ENCODE data around the gene CLEC4A. TPM values are rescaled to one million over a fixed set of nuclear protein-coding genes. Genes with fewer than 3 reads are reported as not detected.
"Not testable (repeated sequence)": the region's sequence is repeated elsewhere in the genome, so short reads cannot be mapped to it uniquely, and the experiment has no call there.

The CLEC4A gene
- total and polyA plus RNA-seq, 2 donors = 9.2 to 11.0 TPM

DNA sequence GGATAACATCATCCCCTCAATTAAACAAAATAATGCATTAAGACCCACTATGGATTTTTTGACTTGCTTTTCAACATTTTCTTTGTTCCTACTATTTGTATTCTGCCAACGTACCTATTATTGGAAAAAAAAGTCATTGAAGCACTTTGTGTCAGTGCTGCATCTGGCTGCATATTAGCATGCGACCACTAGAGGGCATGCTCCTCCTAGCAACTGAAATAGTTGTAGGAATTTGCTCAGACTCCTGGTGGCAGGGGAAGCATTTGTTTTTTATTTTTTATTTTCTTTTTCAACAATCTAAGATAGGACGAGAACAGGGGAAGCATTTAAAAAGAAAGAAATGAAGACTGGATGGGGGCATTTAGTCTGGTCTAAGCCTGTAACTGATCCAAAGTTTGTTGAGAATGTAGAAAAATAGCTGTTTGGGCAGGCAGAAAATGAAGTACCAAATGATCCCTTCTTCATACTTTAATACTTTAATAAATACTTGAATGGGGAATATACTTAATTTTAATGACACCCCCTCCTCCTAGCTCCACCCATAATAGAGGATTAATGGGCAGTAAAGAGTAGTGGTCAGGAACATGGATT, 14.5 kb upstream of the CLEC4A start:
- H3K27me3 ChIP-seq (ENCODE audit: control insufficient read depth in 2 of 2, insufficient read depth in 1 of 2, low read length in 1 of 2) = no peaks in the 10 kb centered on the region
- no peaks in the 10 kb centered on the region for H3K4me1 ChIP-seq (ENCODE audit: control insufficient read depth in 2 of 2, insufficient read depth in 2 of 2, low read length in 2 of 2)
- H3K27ac ChIP-seq (ENCODE audit: low read depth in 1 of 2, low read length in 1 of 2) = no peak overlapping the region
- no peak overlapping the region for H3K4me3 ChIP-seq (ENCODE audit: low read length in 2 of 2)
- H3K9me3 ChIP-seq (ENCODE audit: control insufficient read depth in 2 of 2, insufficient read depth in 1 of 2, low read length in 1 of 2) = no peaks in the 10 kb centered on the region
- 5% methylated on average over 3 of the region's 3 CpGs for WGBS
- DNase-seq (ENCODE audit: low read depth in 6 of 9, low spot score in 9 of 9) = peak in 8 of 9 donors; percentile 55 to 85 (median 71)
- H3K36me3 ChIP-seq (ENCODE audit: control insufficient read depth in 2 of 2, insufficient read depth in 2 of 2, low read length in 1 of 2) = peaks cover 0 to 4% of the 10 kb centered on the region in 2 donors

DNA sequence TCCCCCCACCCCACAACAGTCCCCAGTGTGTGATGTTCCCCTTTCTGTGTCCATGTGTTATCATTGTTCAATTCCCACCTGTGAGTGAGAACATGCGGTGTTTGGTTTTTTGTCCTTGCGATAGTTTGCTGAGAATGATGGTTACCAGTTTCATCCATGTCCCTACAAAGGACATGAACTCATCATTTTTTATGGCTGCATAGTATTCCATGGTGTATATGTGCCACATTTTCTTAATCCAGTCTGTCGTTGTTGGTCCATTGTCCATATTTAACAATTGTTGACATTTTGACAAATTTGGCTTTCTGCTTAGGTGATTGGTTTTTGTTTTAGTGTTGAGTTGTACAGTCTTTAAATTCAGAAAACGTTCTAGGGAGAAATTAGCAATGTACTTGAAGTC, 10.3 kb upstream of the CLEC4A start:
- H3K36me3 ChIP-seq (ENCODE audit: control insufficient read depth in 2 of 2, insufficient read depth in 2 of 2, low read length in 1 of 2); H3K4me3 ChIP-seq (ENCODE audit: low read length in 2 of 2); H3K4me1 ChIP-seq (ENCODE audit: control insufficient read depth in 2 of 2, insufficient read depth in 2 of 2, low read length in 2 of 2); H3K9me3 ChIP-seq (ENCODE audit: control insufficient read depth in 2 of 2, insufficient read depth in 1 of 2, low read length in 1 of 2); DNase-seq (ENCODE audit: low read depth in 6 of 9, low spot score in 9 of 9); H3K27ac ChIP-seq (ENCODE audit: low read depth in 1 of 2, low read length in 1 of 2); H3K27me3 ChIP-seq (ENCODE audit: control insufficient read depth in 2 of 2, insufficient read depth in 1 of 2, low read length in 1 of 2): not testable (repeated sequence)
- WGBS = 98% methylated on average over 4 of the region's 4 CpGs

DNA sequence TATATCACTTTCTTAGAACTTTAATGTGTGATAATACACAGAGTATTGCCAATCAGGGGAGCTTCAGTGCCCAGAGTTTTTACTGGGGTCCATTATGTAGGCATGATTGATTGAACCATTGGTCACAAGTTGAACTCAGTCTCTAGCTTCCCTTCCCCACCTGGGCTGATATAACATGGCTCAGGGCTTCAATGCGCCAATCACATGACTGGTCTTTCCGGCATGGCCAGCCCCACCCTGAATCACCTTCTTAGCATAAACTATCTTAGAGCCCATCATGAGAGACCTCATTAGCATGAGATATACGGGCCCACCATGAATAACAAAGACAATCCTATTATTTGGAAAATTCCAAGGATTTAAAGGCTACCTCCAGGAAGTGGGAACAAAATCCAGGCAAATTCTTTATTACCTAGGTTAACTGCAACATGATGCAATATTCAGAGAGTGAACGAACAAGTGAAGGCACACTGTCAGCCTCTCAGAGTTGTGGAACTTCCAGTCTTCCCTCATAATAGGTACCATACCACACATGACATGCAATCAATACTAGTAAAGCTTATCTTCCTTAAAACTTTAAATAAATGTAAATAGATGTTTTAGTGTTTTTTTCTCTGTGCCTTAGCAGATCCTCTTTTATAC, 3.2 kb upstream of the CLEC4A start:
- Histone ChIP-seq H3K4me3 (ENCODE audit: low read length in 2 of 2) (no peak overlapping the region), H3K27ac (ENCODE audit: low read depth in 1 of 2, low read length in 1 of 2) (no peak overlapping the region), H3K36me3 (ENCODE audit: control insufficient read depth in 2 of 2, insufficient read depth in 2 of 2, low read length in 1 of 2) (no peaks in the 10 kb centered on the region), H3K27me3 (ENCODE audit: control insufficient read depth in 2 of 2, insufficient read depth in 1 of 2, low read length in 1 of 2) (no peaks in the 10 kb centered on the region), H3K9me3 (ENCODE audit: control insufficient read depth in 2 of 2, insufficient read depth in 1 of 2, low read length in 1 of 2) (no peaks in the 10 kb centered on the region), H3K4me1 (ENCODE audit: control insufficient read depth in 2 of 2, insufficient read depth in 2 of 2, low read length in 2 of 2) (peaks cover 4 to 5% of the 10 kb centered on the region in 2 donors)
- no peak for DNase-seq (ENCODE audit: low read depth in 6 of 9, low spot score in 9 of 9)
- WGBS = 96% methylated on average over 4 of the region's 4 CpGs

DNA sequence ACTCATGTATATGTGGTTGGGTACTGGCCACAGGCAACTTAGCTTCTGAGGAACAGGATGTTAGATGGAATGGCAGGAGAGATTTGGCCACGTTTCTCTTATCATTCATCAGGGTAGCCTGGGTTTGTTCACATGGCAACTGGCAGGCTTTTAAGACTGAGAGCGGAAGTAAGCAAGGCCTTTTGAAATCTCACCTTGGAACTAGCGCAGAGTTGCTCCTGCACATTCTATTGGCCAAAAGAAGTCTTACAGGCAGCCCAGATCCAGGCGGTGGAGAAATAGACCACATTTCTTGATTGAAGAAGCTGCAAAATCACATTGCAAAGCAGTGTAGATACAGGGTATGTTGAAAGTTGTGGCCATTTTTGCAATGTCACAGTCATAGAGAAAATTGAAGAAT, 3.7 kb downstream of the CLEC4A start:
- H3K27me3 ChIP-seq (ENCODE audit: control insufficient read depth in 2 of 2, insufficient read depth in 1 of 2, low read length in 1 of 2) = no peaks in the 10 kb centered on the region
- H3K27ac ChIP-seq (ENCODE audit: low read depth in 1 of 2, low read length in 1 of 2) = no peak overlapping the region
- WGBS = 48% methylated on average over 4 of the region's 4 CpGs
- H3K9me3 ChIP-seq (ENCODE audit: control insufficient read depth in 2 of 2, insufficient read depth in 1 of 2, low read length in 1 of 2) = no peaks in the 10 kb centered on the region
- H3K4me1 ChIP-seq (ENCODE audit: control insufficient read depth in 2 of 2, insufficient read depth in 2 of 2, low read length in 2 of 2) = peaks cover 4 to 13% of the 10 kb centered on the region in 2 donors
- no peaks in the 10 kb centered on the region for H3K36me3 ChIP-seq (ENCODE audit: control insufficient read depth in 2 of 2, insufficient read depth in 2 of 2, low read length in 1 of 2)
- H3K4me3 ChIP-seq (ENCODE audit: low read length in 2 of 2) = no peak overlapping the region
- peak in 7 of 9 donors; percentile 29 to 89 (median 56) for DNase-seq (ENCODE audit: low read depth in 6 of 9, low spot score in 9 of 9)

DNA sequence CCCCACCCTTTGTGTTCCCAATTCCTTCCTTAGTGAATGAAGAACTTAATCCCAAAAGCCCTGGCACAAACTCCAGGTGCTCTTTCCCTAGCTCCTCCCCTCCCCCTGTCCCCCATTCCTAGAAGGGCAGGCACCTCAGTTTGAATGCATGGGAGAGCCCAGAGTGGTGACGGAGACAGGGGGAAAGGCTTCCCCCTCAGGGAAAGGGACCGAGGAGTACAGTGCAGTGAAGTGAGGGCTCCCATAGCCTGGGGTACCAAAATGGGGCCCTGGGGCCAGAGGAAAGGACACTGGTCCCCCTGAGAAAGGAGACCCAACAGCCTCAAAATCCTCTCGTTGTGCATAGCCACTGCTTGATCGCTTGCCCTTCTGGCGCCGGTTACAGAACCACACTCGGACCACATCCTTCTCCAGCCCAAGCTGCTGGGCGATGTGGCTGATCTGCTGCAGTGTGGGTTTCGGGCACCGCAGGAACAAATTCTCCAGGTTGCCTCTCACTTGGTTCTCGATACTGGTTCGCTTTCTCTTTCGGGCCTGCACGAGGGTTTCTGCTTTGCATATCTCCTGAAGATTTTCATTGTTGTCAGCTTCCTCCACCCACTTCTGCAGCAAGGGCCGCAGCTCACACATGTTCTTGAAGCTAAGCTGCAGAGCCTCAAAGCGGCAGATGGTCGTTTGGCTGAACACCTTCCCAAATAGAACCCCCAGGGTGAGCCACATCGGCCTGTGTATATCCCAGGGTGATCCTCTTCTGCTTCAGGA, 10.4 kb downstream of the CLEC4A start:
- not testable (repeated sequence) for H3K4me3 ChIP-seq (ENCODE audit: low read length in 2 of 2); H3K27me3 ChIP-seq (ENCODE audit: control insufficient read depth in 2 of 2, insufficient read depth in 1 of 2, low read length in 1 of 2); H3K9me3 ChIP-seq (ENCODE audit: control insufficient read depth in 2 of 2, insufficient read depth in 1 of 2, low read length in 1 of 2); H3K36me3 ChIP-seq (ENCODE audit: control insufficient read depth in 2 of 2, insufficient read depth in 2 of 2, low read length in 1 of 2); H3K4me1 ChIP-seq (ENCODE audit: control insufficient read depth in 2 of 2, insufficient read depth in 2 of 2, low read length in 2 of 2); H3K27ac ChIP-seq (ENCODE audit: low read depth in 1 of 2, low read length in 1 of 2); DNase-seq (ENCODE audit: low read depth in 6 of 9, low spot score in 9 of 9)
- WGBS = 95% methylated on average over 16 of the region's 18 CpGs

DNA sequence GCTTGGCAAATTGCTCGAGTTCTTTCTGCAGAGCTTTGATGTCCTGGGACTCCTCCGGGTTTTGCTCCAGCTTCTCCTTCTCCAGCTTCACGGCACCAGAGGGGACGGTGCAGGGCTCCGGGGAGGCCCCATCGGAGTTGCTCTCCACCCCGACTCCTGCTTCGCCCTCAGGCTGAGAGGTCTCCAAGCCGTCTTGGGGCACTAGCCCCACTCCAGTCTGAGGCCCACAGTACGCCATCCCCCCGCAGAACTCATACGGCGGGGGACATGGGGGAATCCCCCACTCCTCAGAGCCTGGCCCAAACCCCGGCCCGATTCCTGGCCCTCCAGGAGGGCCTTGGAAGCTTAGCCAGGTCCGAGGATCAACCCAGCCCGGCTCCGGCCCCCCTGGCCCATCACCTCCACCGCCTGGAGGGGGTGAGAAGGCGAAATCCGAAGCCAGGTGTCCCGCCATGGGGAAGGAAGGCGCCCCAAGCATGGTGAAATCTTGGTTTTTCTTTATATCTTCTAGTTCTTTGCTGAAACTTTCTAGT, 11.0 kb downstream of the CLEC4A start:
- not testable (repeated sequence) for DNase-seq (ENCODE audit: low read depth in 6 of 9, low spot score in 9 of 9); H3K36me3 ChIP-seq (ENCODE audit: control insufficient read depth in 2 of 2, insufficient read depth in 2 of 2, low read length in 1 of 2); H3K27ac ChIP-seq (ENCODE audit: low read depth in 1 of 2, low read length in 1 of 2); H3K4me1 ChIP-seq (ENCODE audit: control insufficient read depth in 2 of 2, insufficient read depth in 2 of 2, low read length in 2 of 2); H3K4me3 ChIP-seq (ENCODE audit: low read length in 2 of 2); H3K27me3 ChIP-seq (ENCODE audit: control insufficient read depth in 2 of 2, insufficient read depth in 1 of 2, low read length in 1 of 2); H3K9me3 ChIP-seq (ENCODE audit: control insufficient read depth in 2 of 2, insufficient read depth in 1 of 2, low read length in 1 of 2)
- WGBS = 98% methylated on average over 23 of the region's 23 CpGs

DNA sequence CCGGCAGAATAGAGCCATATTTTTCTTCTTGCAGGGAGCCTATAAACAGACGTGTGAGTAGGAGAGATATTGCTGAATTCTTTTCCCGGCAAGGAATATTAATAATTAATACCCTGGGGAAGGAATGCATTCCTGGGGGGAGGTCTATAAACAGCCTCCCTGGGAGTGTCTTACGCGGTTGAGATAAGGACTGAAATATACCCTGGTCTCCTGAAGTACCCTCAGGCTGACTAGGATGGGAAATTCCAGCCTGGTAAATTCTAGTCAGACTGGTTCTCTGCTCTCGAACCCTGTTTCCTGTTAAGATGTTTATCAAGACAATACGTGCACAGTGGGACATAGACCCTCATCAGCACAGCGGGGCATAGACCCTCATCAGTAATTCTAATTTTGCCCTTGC, 18.2 kb downstream of the CLEC4A start:
- H3K27me3 ChIP-seq (ENCODE audit: control insufficient read depth in 2 of 2, insufficient read depth in 1 of 2, low read length in 1 of 2); H3K27ac ChIP-seq (ENCODE audit: low read depth in 1 of 2, low read length in 1 of 2); H3K36me3 ChIP-seq (ENCODE audit: control insufficient read depth in 2 of 2, insufficient read depth in 2 of 2, low read length in 1 of 2); H3K4me3 ChIP-seq (ENCODE audit: low read length in 2 of 2); DNase-seq (ENCODE audit: low read depth in 6 of 9, low spot score in 9 of 9); H3K4me1 ChIP-seq (ENCODE audit: control insufficient read depth in 2 of 2, insufficient read depth in 2 of 2, low read length in 2 of 2); H3K9me3 ChIP-seq (ENCODE audit: control insufficient read depth in 2 of 2, insufficient read depth in 1 of 2, low read length in 1 of 2): not testable (repeated sequence)
- WGBS = 91% methylated on average over 8 of the region's 8 CpGs

DNA sequence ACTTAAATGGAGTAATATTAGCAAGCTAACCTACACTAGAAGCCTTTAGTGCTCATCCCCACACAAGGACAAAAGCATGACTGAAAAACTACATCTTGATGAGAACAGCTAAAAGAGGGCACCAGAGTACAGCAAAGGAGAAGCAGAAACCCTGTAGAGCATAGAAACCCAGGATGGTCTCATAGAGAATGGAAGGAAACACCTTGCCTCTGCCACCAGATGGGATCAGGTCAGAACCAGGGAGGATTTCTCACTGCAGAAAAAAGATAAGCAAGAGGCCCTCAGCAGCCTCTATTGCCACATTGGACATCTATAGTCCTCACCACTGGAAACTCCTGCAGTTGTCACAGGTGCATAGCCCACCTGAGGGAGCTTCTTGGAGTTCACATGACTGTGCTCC, 19.8 kb downstream of the CLEC4A start:
- Histone ChIP-seq H3K9me3 (ENCODE audit: control insufficient read depth in 2 of 2, insufficient read depth in 1 of 2, low read length in 1 of 2) (no peaks in the 10 kb centered on the region), H3K27ac (ENCODE audit: low read depth in 1 of 2, low read length in 1 of 2) (no peak overlapping the region)

DNA sequence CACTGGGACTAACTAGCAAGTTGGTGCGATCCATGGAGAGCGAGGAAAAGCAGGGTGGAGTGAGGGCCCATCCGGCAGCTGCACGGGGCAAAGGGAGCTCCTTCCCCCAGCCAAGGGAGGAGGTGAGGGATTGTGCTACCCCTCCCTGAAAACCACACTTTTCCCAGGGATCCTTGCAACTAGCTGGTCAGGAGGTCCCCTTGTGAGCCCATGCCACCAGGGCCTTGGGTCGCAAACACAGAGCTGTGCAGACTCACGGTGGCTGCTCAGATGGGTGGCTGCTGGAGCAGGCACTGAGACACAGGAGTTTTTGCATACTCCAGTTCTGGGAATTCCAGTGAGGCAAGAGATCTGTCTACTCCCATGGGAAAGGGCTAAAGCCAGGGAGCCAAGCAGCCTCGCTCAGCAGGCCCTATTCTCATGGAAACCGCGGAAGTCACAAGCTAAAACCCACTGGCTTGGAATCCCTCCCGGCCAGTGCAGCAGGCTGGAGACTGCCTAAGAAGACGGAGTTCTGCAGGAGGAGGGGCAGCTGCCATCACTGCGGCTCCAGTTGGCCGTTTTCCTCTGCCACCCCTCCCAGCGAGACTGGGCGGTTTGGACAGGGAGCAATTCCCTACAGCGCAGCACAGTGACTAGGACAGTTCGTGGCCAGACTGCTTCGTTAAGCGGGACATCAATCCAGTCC, 22.5 kb downstream of the CLEC4A start:
- Histone ChIP-seq H3K27me3 (ENCODE audit: control insufficient read depth in 2 of 2, insufficient read depth in 1 of 2, low read length in 1 of 2) (peaks cover 0 to 11% of the 10 kb centered on the region in 2 donors), H3K9me3 (ENCODE audit: control insufficient read depth in 2 of 2, insufficient read depth in 1 of 2, low read length in 1 of 2) (no peaks in the 10 kb centered on the region), H3K27ac (ENCODE audit: low read depth in 1 of 2, low read length in 1 of 2) (no peak overlapping the region), H3K36me3 (ENCODE audit: control insufficient read depth in 2 of 2, insufficient read depth in 2 of 2, low read length in 1 of 2) (no peaks in the 10 kb centered on the region), H3K4me1 (ENCODE audit: control insufficient read depth in 2 of 2, insufficient read depth in 2 of 2, low read length in 2 of 2) (no peaks in the 10 kb centered on the region), H3K4me3 (ENCODE audit: low read length in 2 of 2) (no peak overlapping the region)
- WGBS = 95% methylated on average over 19 of the region's 19 CpGs
- no peak for DNase-seq (ENCODE audit: low read depth in 6 of 9, low spot score in 9 of 9)

More for the DNA sequence above, 19.8 kb downstream of the CLEC4A start:
- Histone ChIP-seq H3K4me3 (ENCODE audit: low read length in 2 of 2) (no peak overlapping the region), H3K27me3 (ENCODE audit: control insufficient read depth in 2 of 2, insufficient read depth in 1 of 2, low read length in 1 of 2) (peaks cover 0 to 11% of the 10 kb centered on the region in 2 donors), H3K4me1 (ENCODE audit: control insufficient read depth in 2 of 2, insufficient read depth in 2 of 2, low read length in 2 of 2) (no peaks in the 10 kb centered on the region), H3K36me3 (ENCODE audit: control insufficient read depth in 2 of 2, insufficient read depth in 2 of 2, low read length in 1 of 2) (no peaks in the 10 kb centered on the region)
- DNase-seq (ENCODE audit: low read depth in 6 of 9, low spot score in 9 of 9) = no peak
